Measurements from ENCODE around the gene ACOXL. TPM values are rescaled to one million over a fixed set of nuclear protein-coding genes. Genes with fewer than 3 reads are reported as not detected.
"Not testable (repeated sequence)": the region's sequence is repeated elsewhere in the genome, so short reads cannot be mapped to it uniquely, and the experiment has no call there.

The ACOXL gene
- total and polyA plus RNA-seq, 3 donors from 2014 or later: 4.9 to 7.9 (median 5.3) TPM

- H3K27me3 ChIP-seq: no peaks in the 10 kb centered on the region
- H3K27ac ChIP-seq: no peak overlapping the region
- no peaks in the 10 kb centered on the region for H3K9me3 ChIP-seq
- no peaks in the 10 kb centered on the region for H3K4me1 ChIP-seq
- TF ChIP-seq, protein P1, sequence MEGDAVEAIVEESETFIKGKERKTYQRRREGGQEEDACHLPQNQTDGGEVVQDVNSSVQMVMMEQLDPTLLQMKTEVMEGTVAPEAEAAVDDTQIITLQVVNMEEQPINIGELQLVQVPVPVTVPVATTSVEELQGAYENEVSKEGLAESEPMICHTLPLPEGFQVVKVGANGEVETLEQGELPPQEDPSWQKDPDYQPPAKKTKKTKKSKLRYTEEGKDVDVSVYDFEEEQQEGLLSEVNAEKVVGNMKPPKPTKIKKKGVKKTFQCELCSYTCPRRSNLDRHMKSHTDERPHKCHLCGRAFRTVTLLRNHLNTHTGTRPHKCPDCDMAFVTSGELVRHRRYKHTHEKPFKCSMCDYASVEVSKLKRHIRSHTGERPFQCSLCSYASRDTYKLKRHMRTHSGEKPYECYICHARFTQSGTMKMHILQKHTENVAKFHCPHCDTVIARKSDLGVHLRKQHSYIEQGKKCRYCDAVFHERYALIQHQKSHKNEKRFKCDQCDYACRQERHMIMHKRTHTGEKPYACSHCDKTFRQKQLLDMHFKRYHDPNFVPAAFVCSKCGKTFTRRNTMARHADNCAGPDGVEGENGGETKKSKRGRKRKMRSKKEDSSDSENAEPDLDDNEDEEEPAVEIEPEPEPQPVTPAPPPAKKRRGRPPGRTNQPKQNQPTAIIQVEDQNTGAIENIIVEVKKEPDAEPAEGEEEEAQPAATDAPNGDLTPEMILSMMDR (IDR thresholded peaks at IDR 0.05): no peak
- no peak for TF ChIP-seq POLR2A (IDR thresholded peaks at IDR 0.05)
- intact Hi-C loops (cut with DNase I; ENCODE audit: low total_unique reads): no loop called here
- 77 to 87% methylated on average over 2 of the region's 2 CpGs for WGBS, 2 donors
- DNase-seq: no peak
- no peaks in the 10 kb centered on the region for H3K36me3 ChIP-seq (ENCODE audit: low read depth, missing control alignments)
- no peak overlapping the region for H3K4me3 ChIP-seq
Observed at GRCh38 chr2:110960954-110961353, 228.6 kb downstream of the ACOXL start.

DNA sequence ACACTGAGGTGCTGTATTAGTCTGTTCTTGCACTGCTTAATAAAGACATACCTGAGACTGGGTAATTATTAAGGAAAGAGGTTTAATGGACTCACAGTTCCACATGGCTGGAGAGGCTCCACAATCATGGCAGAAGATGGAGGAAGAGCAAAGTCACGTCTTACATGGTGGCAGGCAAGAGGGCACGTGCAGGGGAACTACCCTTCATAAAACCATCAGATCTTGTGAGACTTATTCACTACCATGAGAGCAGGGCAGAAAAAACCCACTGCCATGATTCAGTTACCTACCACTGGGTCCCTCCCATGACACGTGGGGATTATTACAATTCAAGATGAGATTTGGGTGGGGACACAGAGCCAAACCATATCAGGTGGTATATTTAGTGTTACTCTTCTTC, 229.3 kb downstream of the ACOXL start:
- H3K4me3 ChIP-seq; H3K4me1 ChIP-seq; intact Hi-C loops (cut with DNase I; ENCODE audit: low total_unique reads); H3K36me3 ChIP-seq (ENCODE audit: low read depth, missing control alignments); H3K9me3 ChIP-seq; H3K27ac ChIP-seq; DNase-seq; H3K27me3 ChIP-seq: not testable (repeated sequence)
- WGBS, 2 donors: 87 to 90% methylated on average over 3 of the region's 3 CpGs

- no peak for TF ChIP-seq POLR2A (IDR thresholded peaks at IDR 0.05)
- TF ChIP-seq, protein P1 (IDR thresholded peaks at IDR 0.05): no peak
- H3K9me3 ChIP-seq: no peaks in the 10 kb centered on the region
- H3K4me1 ChIP-seq: no peaks in the 10 kb centered on the region
- H3K4me3 ChIP-seq: no peak overlapping the region
- WGBS, 2 donors: 79 to 82% methylated on average over 2 of the region's 2 CpGs
- no peak overlapping the region for H3K27ac ChIP-seq
- intact Hi-C loops (cut with DNase I; ENCODE audit: low total_unique reads): no loop called here
- no peaks in the 10 kb centered on the region for H3K36me3 ChIP-seq (ENCODE audit: low read depth, missing control alignments)
- no peak for DNase-seq
- no peaks in the 10 kb centered on the region for H3K27me3 ChIP-seq
Observed at GRCh38 chr2:110969696-110970095, 237.3 kb downstream of the ACOXL start.

GRCh38 chr2:110970201-110970600, 237.8 kb downstream of the ACOXL start:
- Histone ChIP-seq H3K27ac (no peak overlapping the region), H3K36me3 (ENCODE audit: low read depth, missing control alignments) (no peaks in the 10 kb centered on the region), H3K9me3 (no peaks in the 10 kb centered on the region), H3K4me3 (no peak overlapping the region), H3K4me1 (no peaks in the 10 kb centered on the region), H3K27me3 (no peaks in the 10 kb centered on the region)
- intact Hi-C loops (cut with DNase I; ENCODE audit: low total_unique reads): no loop called here
- WGBS, 2 donors: 84 to 86% methylated on average over 2 of the region's 2 CpGs
- DNase-seq: no peak
- TF ChIP-seq, protein P1 (IDR thresholded peaks at IDR 0.05): no peak
- no peak for TF ChIP-seq POLR2A (IDR thresholded peaks at IDR 0.05)

DNA sequence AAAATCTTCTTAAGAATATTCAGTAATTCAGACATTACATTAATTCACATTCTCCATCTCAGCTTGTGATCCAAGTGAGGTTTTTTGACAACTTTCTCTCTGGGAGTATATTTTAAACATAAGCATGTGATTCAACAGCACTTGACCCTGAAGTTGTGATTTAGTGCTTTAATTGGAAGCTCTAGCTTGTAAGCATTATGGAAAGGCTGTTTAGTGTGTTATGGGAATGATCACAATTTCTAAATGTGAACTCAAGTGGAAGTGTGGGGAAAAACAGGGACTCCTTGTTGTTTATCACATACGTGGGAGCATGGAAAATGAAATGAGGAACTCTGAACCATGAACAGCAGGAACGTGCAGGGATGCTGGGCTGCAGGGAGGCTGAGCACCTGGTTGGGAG, 239.4 kb downstream of the ACOXL start:
- WGBS, 2 donors: 60 to 62% methylated on average over 2 of the region's 2 CpGs
- no peak for DNase-seq

More for the DNA sequence above, 239.4 kb downstream of the ACOXL start:
- no peak overlapping the region for H3K4me3 ChIP-seq
- no peaks in the 10 kb centered on the region for H3K36me3 ChIP-seq (ENCODE audit: low read depth, missing control alignments)
- H3K4me1 ChIP-seq: no peaks in the 10 kb centered on the region
- intact Hi-C loops (cut with DNase I; ENCODE audit: low total_unique reads): no loop called here
- H3K27ac ChIP-seq: no peak overlapping the region
- H3K27me3 ChIP-seq: no peaks in the 10 kb centered on the region
- no peak for TF ChIP-seq POLR2A (IDR thresholded peaks at IDR 0.05)
- TF ChIP-seq, protein P1 (IDR thresholded peaks at IDR 0.05): no peak
- H3K9me3 ChIP-seq: no peaks in the 10 kb centered on the region

Data from testis (tissue), 3 donors.